T-cell (primary cell): ENCODE results near the gene HERC2. TPM values are rescaled to one million over a fixed set of nuclear protein-coding genes. Genes with fewer than 3 reads are reported as not detected.

Experiments used
- ATAC-seq, 4 experiments: fragments of 200-7000 bp in 3 of 4; fragments of 150-1000 bp in 1 of 4; cut with Tn5 transposase; replicated peaks in 1 of 4; 1 replicate in 3 of 4; 2 replicates in 1 of 4; pipeline ENCODE4 v1.10.0; 2021; ENCODE audit warnings: moderate library complexity in 3 of 4, mild to moderate bottlenecking in 2 of 4, moderate number of reproducible peaks in 1 of 4
- CTCF ChIA-PET, 2 donors: fragments of 300-600 bp; sonication (Branson Sonifier 250); formaldehyde crosslinking; loops; one replicate each; lab custom pipeline; 2022; ENCODE audit warnings: antibody characterized with exemption in 2 of 2; lab: Charles Lee
- POLR2A ChIA-PET, 2 donors: fragments of 300-600 bp; sonication (Branson Sonifier 250); formaldehyde crosslinking; loops; one replicate each; lab custom pipeline; 2022; ENCODE audit warnings: antibody characterized with exemption in 2 of 2; lab: Charles Lee
- DNase-seq, 35 experiments: peaks; one replicate each; pipeline versions ENCODE4 v3.0.0 to v3.0.0-alpha.2; 2013 to 2023
- H3K27ac ChIP-seq: one replicate; pipeline ENCODE4 v1.5.1; 2013; ENCODE audit warnings: low read length
- H3K27me3 ChIP-seq, 2 experiments: replicated peaks in 1 of 2; 1 replicate in 1 of 2; 2 replicates in 1 of 2; pipeline versions ENCODE4 v1.6.1 to v1.7.0; 2013; ENCODE audit warnings: low read length in 1 of 2, mixed read lengths in 1 of 2; ENCODE audit not compliant: control insufficient read depth in 2 of 2, insufficient read depth in 2 of 2; ENCODE audit errors: extremely low read depth in 1 of 2
- H3K36me3 ChIP-seq, 2 donors: 1 replicate in 1 of 2; 2 replicates in 1 of 2; pipeline versions ENCODE4 v1.6.1 to v1.7.0; 2013; ENCODE audit warnings: low read length in 1 of 2; ENCODE audit not compliant: control insufficient read depth in 2 of 2, insufficient read depth in 1 of 2; ENCODE audit errors: extremely low read depth in 1 of 2
- H3K4me1 ChIP-seq, 2 experiments: 1 replicate in 1 of 2; 2 replicates in 1 of 2; pipeline versions ENCODE4 v1.6.1 to v1.7.0; 2013; ENCODE audit warnings: low read length in 2 of 2, mixed read lengths in 1 of 2; ENCODE audit not compliant: insufficient read depth in 2 of 2, control insufficient read depth in 1 of 2; ENCODE audit errors: extremely low read depth in 1 of 2
- H3K4me3 ChIP-seq, 2 donors: 1 replicate in 1 of 2; 2 replicates in 1 of 2; pipeline versions ENCODE4 v1.5.1 to v1.7.0; 2013; ENCODE audit warnings: mild to moderate bottlenecking in 2 of 2, low read length in 1 of 2, moderate library complexity in 1 of 2; ENCODE audit not compliant: control insufficient read depth in 1 of 2; ENCODE audit errors: extremely low read depth in 1 of 2
- H3K9me3 ChIP-seq: 2 replicates; pipeline ENCODE4 v1.7.0; 2013
- H3K27ac Mint-ChIP-seq, 2 donors: one replicate each; pipeline ENCODE4 v1.8.0; 2020 to 2021; ENCODE audit warnings: mild to moderate bottlenecking in 2 of 2, mixed read lengths in 2 of 2
- H3K27me3 Mint-ChIP-seq, 2 donors: one replicate each; pipeline ENCODE4 v1.8.0; 2021 to 2022; ENCODE audit warnings: mixed read lengths in 2 of 2
- H3K36me3 Mint-ChIP-seq: one replicate; pipeline ENCODE4 v1.8.0; 2021; ENCODE audit warnings: mixed read lengths
- H3K4me1 Mint-ChIP-seq, 3 donors: one replicate each; pipeline ENCODE4 v1.8.0; 2020 to 2022; ENCODE audit warnings: mixed read lengths in 3 of 3, mild to moderate bottlenecking in 1 of 3
- H3K4me3 Mint-ChIP-seq, 3 donors: one replicate each; pipeline ENCODE4 v1.8.0; 2020 to 2022; ENCODE audit warnings: mild to moderate bottlenecking in 3 of 3, mixed read lengths in 3 of 3, moderate library complexity in 3 of 3
- H3K9me3 Mint-ChIP-seq, 3 donors: one replicate each; pipeline ENCODE4 v1.8.0; 2020 to 2022; ENCODE audit warnings: mixed read lengths in 3 of 3
- WGBS: methylation state at CpG from one replicate; pipeline ENCODE4 v1.1.5; 2013; ENCODE audit warnings: missing lambda C conversion rate; ENCODE audit not compliant: insufficient coverage; 5-methylcytosine and 5-hydroxymethylcytosine counted together
- total RNA-seq, 35 experiments: library from RNA in 6 of 35; stranded (reverse) in 6 of 35; fragments of 120-200 nt in 1 of 35; gene quantifications; one replicate each; pipeline versions ENCODE4 v1.2.1 to v1.2.4 and lab custom pipeline; 2013 to 2026

HERC2 gene
- total RNA-seq, 5 donors from 2014 or later (not counting 1 experiment from before 2014, with no cell fraction given), result 46.4 to 65.5 (median 55.4) TPM

DNA sequence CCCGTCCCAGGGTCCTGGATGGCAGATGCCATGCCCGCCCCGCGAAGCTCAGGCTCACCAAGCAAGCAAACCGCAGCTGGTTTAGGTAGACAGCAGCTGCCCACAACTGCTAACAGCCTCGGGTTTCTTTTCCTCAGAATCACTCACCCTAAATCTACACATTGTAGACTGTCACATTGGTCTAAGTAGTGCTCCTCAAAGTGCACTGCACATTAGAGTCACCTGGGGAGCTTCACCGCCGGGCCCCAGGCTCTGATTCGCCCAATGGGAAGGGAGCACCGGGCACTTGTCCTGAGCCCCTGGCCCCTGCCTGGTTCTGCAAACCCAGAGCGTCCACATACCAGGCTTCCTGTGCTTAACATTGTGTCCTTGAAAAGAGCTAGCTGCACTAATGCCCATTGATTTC lies 223.6 kb downstream of the HERC2 start:
- H3K27me3 ChIP-seq, result peaks cover 32 to 85% of the 10 kb centered on the region in 2 experiments

DNA sequence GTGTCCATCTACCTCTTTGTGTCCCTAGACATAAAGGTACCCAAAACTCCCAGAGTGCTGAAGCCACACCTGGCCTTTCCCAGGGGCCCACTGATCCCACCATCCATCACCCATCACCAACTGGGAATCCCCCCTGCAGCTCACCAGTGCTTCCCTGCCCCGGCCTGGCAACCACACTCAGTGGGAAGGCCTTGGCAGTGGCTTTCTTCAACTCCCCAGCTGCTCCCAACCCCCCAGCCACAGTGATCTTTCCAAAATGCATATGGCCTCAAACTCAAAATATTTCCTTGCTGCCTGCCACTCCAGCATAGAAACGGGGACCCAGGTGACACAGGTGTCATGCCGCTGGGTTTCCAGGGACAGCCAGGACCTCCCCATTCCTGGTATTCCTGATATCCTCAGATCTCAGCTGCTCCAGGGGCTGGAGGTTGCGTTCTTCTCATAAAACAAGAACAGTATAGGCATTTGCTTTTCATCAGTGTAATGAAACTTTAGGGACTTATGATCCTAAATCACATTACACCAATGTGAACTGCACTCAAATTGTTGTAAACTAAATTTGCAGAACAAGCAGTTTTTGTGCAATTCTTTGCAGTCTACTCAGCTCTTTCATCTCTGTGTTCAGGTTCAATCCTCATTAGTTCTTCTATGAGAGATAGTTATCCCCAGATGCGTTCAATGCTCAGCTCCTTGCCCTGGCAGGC lies 224.2 kb downstream of the HERC2 start:
- CTCF ChIA-PET, result no interaction called here
- Histone ChIP-seq H3K36me3 (no peaks in the 10 kb centered on the region), H3K27ac (no peak overlapping the region), H3K4me1 (peaks cover 13 to 52% of the 10 kb centered on the region in 2 experiments), H3K27me3 (peaks cover 32 to 89% of the 10 kb centered on the region in 2 experiments), H3K4me3 (no peak overlapping the region), H3K9me3 (no peaks in the 10 kb centered on the region)
- H3K36me3 Mint-ChIP-seq, result peaks cover under 1% of the 10 kb centered on the region
- H3K9me3 Mint-ChIP-seq, result no peaks in the 10 kb centered on the region
- 91% methylated on average over 4 of the region's 5 CpGs for WGBS
- H3K27me3 Mint-ChIP-seq, result peaks cover 36 to 68% of the 10 kb centered on the region in 2 donors
- peak overlapping the region; percentile 42 to 79 (median 66) for H3K4me3 Mint-ChIP-seq
- POLR2A ChIA-PET, result interaction anchor here (0.6 kb wide), 2 partner anchors 10 to 1172 kb away, joined by 3 to 4 read pairs; no protein-coding TSS in a partner anchor
- H3K27ac Mint-ChIP-seq, result peak overlapping the region in 1 of 2 donors; percentile 33
- H3K4me1 Mint-ChIP-seq, result peaks cover 27 to 47% (median 41%) of the 10 kb centered on the region in 3 donors
- ATAC-seq, result no peak
- no peak for DNase-seq

More for the DNA sequence above, 223.6 kb downstream of the HERC2 start:
- H3K27ac ChIP-seq, result no peak overlapping the region
- POLR2A ChIA-PET, result interaction anchor here (0.6 kb wide), 2 partner anchors 10 to 1172 kb away, joined by 3 to 4 read pairs; no protein-coding TSS in a partner anchor
- CTCF ChIA-PET, result no interaction called here
- 51% methylated on average over 10 of the region's 11 CpGs for WGBS
- H3K27me3 Mint-ChIP-seq, result peaks cover 35 to 66% of the 10 kb centered on the region in 2 donors
- H3K36me3 ChIP-seq, result no peaks in the 10 kb centered on the region
- no peaks in the 10 kb centered on the region for H3K9me3 ChIP-seq
- H3K27ac Mint-ChIP-seq, result no peak overlapping the region
- no peak for DNase-seq
- peak overlapping the region in 1 of 3 donors; percentile 79 for H3K4me3 Mint-ChIP-seq
- no peaks in the 10 kb centered on the region for H3K36me3 Mint-ChIP-seq
- no peak for ATAC-seq
- no peaks in the 10 kb centered on the region for H3K9me3 Mint-ChIP-seq
- peaks cover 27 to 47% (median 41%) of the 10 kb centered on the region in 3 donors for H3K4me1 Mint-ChIP-seq
- peaks cover 13 to 52% of the 10 kb centered on the region in 2 experiments for H3K4me1 ChIP-seq
- no peak overlapping the region for H3K4me3 ChIP-seq

DNA sequence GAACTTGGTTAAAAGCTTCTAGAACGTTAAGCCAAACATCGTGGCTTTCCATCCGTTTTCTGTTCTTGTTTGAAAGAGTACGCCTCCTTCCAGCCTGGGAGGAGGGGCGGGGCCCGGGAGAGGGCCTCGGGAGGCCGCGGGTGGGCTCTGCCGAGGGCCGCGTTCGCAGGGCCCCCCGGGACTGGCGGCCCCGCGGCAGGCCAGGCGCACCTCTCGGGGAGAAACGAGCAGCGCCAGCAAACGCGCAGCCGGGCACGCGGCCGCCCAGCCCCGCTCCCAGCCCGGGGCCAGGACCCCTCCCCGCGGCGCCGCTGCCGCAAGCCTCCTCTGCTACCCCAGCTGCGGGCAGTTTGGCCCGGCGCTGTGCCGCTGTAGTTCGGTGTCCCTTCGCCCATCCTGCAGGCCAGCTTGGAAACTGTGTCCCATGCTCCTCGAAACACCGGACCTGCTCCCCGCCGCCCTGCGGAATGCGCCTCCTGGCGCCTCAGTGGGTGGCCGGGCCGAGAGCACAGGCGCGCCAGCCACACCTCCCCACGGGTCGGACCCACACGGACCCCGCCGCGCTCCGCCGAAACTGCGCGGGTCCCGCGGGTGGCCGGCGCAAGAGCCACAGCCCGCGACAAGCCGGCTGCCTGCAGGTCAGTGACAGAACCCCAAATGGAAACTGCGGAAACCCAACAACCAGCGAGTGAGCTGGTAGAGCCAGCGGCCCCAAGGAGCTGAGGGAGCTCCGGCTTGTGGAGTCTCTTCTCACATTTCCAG lies 225.1 kb downstream of the HERC2 start:
- WGBS, result 4% methylated on average over 71 of the region's 72 CpGs
- Histone ChIP-seq H3K27me3 (peaks cover 30 to 88% of the 10 kb centered on the region in 2 experiments), H3K4me3 (peak overlapping the region; percentile 48 to 94), H3K27ac (no peak overlapping the region), H3K9me3 (no peaks in the 10 kb centered on the region), H3K4me1 (peaks cover 13 to 52% of the 10 kb centered on the region in 2 experiments), H3K36me3 (no peaks in the 10 kb centered on the region)
- Mint-ChIP-seq H3K4me3 (peak overlapping the region; percentile 79 to 84 (median 82)), H3K27ac (no peak overlapping the region), H3K36me3 (peaks cover 3% of the 10 kb centered on the region), H3K27me3 (peaks cover 44 to 77% of the 10 kb centered on the region in 2 donors), H3K4me1 (peaks cover 27 to 50% (median 41%) of the 10 kb centered on the region in 3 donors), H3K9me3 (no peaks in the 10 kb centered on the region)
- CTCF ChIA-PET, result no interaction called here
- POLR2A ChIA-PET, result no interaction called here
- ATAC-seq (no peak), DNase-seq (peak in 2 of 35 experiments; percentile 15 to 19)

DNA sequence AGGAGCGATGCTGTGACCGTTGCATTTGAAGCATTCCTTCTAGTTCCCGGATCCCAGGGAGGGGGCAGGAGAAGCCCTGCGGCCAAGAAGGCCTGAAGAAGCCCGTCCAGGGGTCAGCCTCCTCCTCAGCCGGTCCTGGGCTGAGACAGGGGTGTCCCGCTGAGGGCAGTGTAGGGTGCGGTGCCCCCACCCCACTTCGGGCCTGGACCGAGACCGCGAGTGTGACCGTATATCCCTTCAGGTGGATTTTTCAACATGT lies 225.6 kb downstream of the HERC2 start:
- CTCF ChIA-PET, result no interaction called here
- Histone ChIP-seq H3K36me3 (no peaks in the 10 kb centered on the region), H3K27ac (no peak overlapping the region), H3K4me1 (peaks cover 13 to 52% of the 10 kb centered on the region in 2 experiments), H3K27me3 (peaks cover 33 to 91% of the 10 kb centered on the region in 2 experiments), H3K4me3 (peak overlapping the region; percentile 48 to 94), H3K9me3 (no peaks in the 10 kb centered on the region)
- H3K9me3 Mint-ChIP-seq, result no peaks in the 10 kb centered on the region
- peaks cover 47 to 78% of the 10 kb centered on the region in 2 donors for H3K27me3 Mint-ChIP-seq
- no peak for DNase-seq
- no peak overlapping the region for H3K27ac Mint-ChIP-seq
- peak in 1 of 4 experiments; percentile 3 for ATAC-seq
- POLR2A ChIA-PET, result no interaction called here
- H3K4me3 Mint-ChIP-seq, result peak overlapping the region; percentile 79 to 84 (median 82)
- peaks cover 3% of the 10 kb centered on the region for H3K36me3 Mint-ChIP-seq
- 1% methylated on average over 13 of the region's 13 CpGs for WGBS
- peaks cover 27 to 50% (median 41%) of the 10 kb centered on the region in 3 donors for H3K4me1 Mint-ChIP-seq

DNA sequence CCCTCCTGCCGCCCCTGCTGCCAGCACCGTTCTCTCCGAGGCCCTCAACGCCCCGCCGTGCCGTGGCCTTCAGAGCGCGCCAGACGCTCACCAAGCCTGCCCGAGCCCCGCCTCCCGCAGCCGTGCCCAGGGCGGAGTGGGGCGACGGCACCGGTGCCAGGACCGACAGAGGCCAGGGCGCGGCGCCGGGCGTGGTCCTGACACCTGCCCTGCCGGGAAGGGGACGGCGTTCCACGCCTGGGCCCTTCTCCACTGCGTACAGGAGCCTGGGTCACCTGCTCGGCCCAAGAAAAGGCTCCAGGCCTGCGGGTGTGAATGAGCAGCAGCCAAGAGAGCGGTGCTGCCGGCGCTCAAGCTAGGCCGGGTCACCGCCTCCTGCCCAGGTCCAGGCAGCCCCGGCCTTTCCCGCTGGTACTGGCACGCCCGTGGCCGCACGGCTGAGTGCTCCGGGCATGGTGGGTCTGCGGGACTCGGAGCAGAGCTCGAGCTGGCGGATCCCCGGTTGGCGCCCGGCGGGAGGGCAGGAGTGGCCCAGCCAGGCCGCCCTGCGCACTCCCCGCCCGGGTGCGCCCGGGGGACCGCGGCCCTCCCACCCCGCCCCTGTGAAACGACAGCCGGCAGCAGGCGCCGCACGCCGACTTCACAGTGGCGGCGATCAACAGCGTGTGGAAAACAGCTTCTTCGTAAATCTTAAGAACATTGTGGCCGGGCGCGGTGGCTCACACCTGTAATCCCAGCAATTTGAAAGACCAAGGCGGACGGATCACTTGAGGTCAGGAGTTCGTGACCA lies 227.1 kb downstream of the HERC2 start:
- Histone ChIP-seq H3K4me1 (peaks cover 13 to 52% of the 10 kb centered on the region in 2 experiments), H3K27me3 (peaks cover 31 to 77% of the 10 kb centered on the region in 2 experiments), H3K36me3 (no peaks in the 10 kb centered on the region), H3K27ac (no peak overlapping the region), H3K9me3 (peaks cover 2% of the 10 kb centered on the region), H3K4me3 (peak overlapping the region; percentile 49 to 94)
- H3K9me3 Mint-ChIP-seq, result peaks cover 0 to 13% (median 12%) of the 10 kb centered on the region in 3 donors
- ChIA-PET CTCF (no interaction called here), POLR2A (no interaction called here)
- peak in 7 of 35 experiments; percentile 16 to 44 (median 36) for DNase-seq
- H3K27ac Mint-ChIP-seq, result no peak overlapping the region
- H3K27me3 Mint-ChIP-seq, result peaks cover 50 to 80% of the 10 kb centered on the region in 2 donors
- peak in 3 of 4 experiments; percentile 31 to 42 (median 33) for ATAC-seq
- under 1% methylated on average over 70 of the region's 76 CpGs for WGBS
- H3K36me3 Mint-ChIP-seq, result peaks cover 8% of the 10 kb centered on the region
- peaks cover 24 to 46% (median 41%) of the 10 kb centered on the region in 3 donors for H3K4me1 Mint-ChIP-seq
- peak overlapping the region; percentile 79 to 84 (median 82) for H3K4me3 Mint-ChIP-seq
